HEK293T (cell line): ENCODE measurements around the gene KRTAP5-4.

Experiments
- CTCF ChIA-PET: fragments of 350-600 bp; formaldehyde crosslinking; extraction: SDS; loops from one replicate; lab custom pipeline; 2021; ENCODE audit warnings: antibody characterized with exemption, inconsistent platforms; lab: Yijun Ruan, JAX
- POLR2A ChIA-PET: fragments of 350-600 bp; formaldehyde crosslinking; extraction: SDS; loops from one replicate; lab custom pipeline; 2020; ENCODE audit warnings: antibody characterized with exemption, inconsistent platforms; lab: Yijun Ruan, JAX
- DNase-seq: peaks from one replicate; pipeline ENCODE4 v3.0.0; 2012; ENCODE audit warnings: mixed read lengths; ENCODE audit errors: extremely low spot score
- ARNT ChIP-seq: fragments of 450-650 bp; IDR thresholded peaks from 2 replicates; pipeline ENCODE4 v1.6.1; 2017; ENCODE audit warnings: mild to moderate bottlenecking
- BHLHE40 ChIP-seq: fragments of 450-650 bp; IDR thresholded peaks from 2 replicates; pipeline ENCODE4 v1.6.1; 2016; ENCODE audit warnings: mild to moderate bottlenecking, moderate library complexity, borderline replicate concordance
- CTBP1 ChIP-seq: fragments of 450-650 bp; IDR thresholded peaks from 2 replicates; pipeline ENCODE4 v1.6.1; 2016; ENCODE audit warnings: borderline replicate concordance
- ELF4 ChIP-seq: fragments of 450-650 bp; IDR thresholded peaks from 2 replicates; pipeline ENCODE4 v1.6.1; 2017; ENCODE audit warnings: antibody characterized with exemption
- FOXA1 ChIP-seq: fragments of 450-650 bp; IDR thresholded peaks from 2 replicates; pipeline ENCODE4 v1.6.1; 2016; ENCODE audit warnings: mild to moderate bottlenecking
- FOXK2 ChIP-seq: fragments of 450-650 bp; IDR thresholded peaks from 2 replicates; pipeline ENCODE4 v1.6.1; 2016; ENCODE audit warnings: mild to moderate bottlenecking
- FOXM1 ChIP-seq: fragments of 450-650 bp; IDR thresholded peaks from 2 replicates; pipeline ENCODE4 v1.6.1; 2017; ENCODE audit warnings: mild to moderate bottlenecking, borderline replicate concordance
- HDGF ChIP-seq: fragments of 450-650 bp; IDR thresholded peaks from 2 replicates; pipeline ENCODE4 v1.6.1; 2017; ENCODE audit warnings: antibody characterized with exemption, borderline replicate concordance
- L3MBTL2 ChIP-seq: fragments of 450-650 bp; conservative IDR thresholded peaks from 2 replicates; pipeline ENCODE4 v1.6.1; 2016; ENCODE audit warnings: mild to moderate bottlenecking
- LEF1 ChIP-seq: fragments of 450-650 bp; IDR thresholded peaks from 2 replicates; pipeline ENCODE4 v1.6.1; 2017; ENCODE audit warnings: mild to moderate bottlenecking, borderline replicate concordance
- NFRKB ChIP-seq: fragments of 450-650 bp; IDR thresholded peaks from 2 replicates; pipeline ENCODE4 v1.6.1; 2016; ENCODE audit warnings: mild to moderate bottlenecking, moderate library complexity
- PKNOX1 ChIP-seq: fragments of 450-650 bp; IDR thresholded peaks from 2 replicates; pipeline ENCODE4 v1.6.1; 2016
- SP1 ChIP-seq: fragments of 450-650 bp; IDR thresholded peaks from 2 replicates; pipeline ENCODE4 v1.6.1; 2017
- SUZ12 ChIP-seq: fragments of 450-650 bp; IDR thresholded peaks from 2 replicates; pipeline ENCODE4 v1.6.1; 2016; ENCODE audit warnings: mild to moderate bottlenecking
- TARDBP ChIP-seq: fragments of 450-650 bp; IDR thresholded peaks from 2 replicates; pipeline ENCODE4 v1.6.1; 2016
- ZNF384 ChIP-seq: fragments of 450-650 bp; IDR thresholded peaks from 2 replicates; pipeline ENCODE4 v1.6.1; 2016

The KRTAP5-4 gene

GRCh38 chr11:1572197-1573076 lies 49.5 kb downstream of the KRTAP5-4 start, which contains the start of gene DUSP8:
Gene DUSP8 (minus strand): TSS chr11:1572271. CDS start chr11:1565826, 6,445 bp downstream.
- POLR2A ChIA-PET: interaction anchor here (1.7 kb wide), 1 partner anchor 8 kb away, joined by 11 read pairs; no protein-coding TSS in a partner anchor
- peak; percentile 92 for DNase-seq
- CTCF ChIA-PET: interaction anchor here (3.0 kb wide), 1 partner anchor 26 kb away, joined by 45 read pairs; no protein-coding TSS in a partner anchor
- TF ChIP-seq ELF4 (no peak), ARNT (no peak), SUZ12 (no peak), FOXM1 (no peak), HDGF (no peak), TARDBP (no peak), FOXK2 (no peak), SP1 (no peak), CTBP1 (no peak)

- CTCF ChIA-PET: no interaction called here
- no peak for DNase-seq
- TF ChIP-seq SP1 (no peak), PKNOX1 (no peak), BHLHE40 (no peak), NFRKB (no peak), LEF1 (no peak), L3MBTL2 (no peak), ARNT (no peak), CTBP1 (no peak), FOXM1 (no peak), FOXA1 (no peak), ZNF384 (no peak), TARDBP (no peak), SUZ12 (no peak), HDGF (no peak), ELF4 (no peak)
- POLR2A ChIA-PET: no interaction called here
Measured at GRCh38 chr11:1571760-1572196, 50.2 kb downstream of the KRTAP5-4 start.
